Keratinocyte (primary cell): ENCODE results near the gene ENDOD1. TPM values are rescaled to one million over a fixed set of nuclear protein-coding genes. Genes with fewer than 3 reads are reported as not detected.
A peak's percentile ranks its signal among the peaks of the same experiment; 100 is the strongest.

Source experiments
- DNase-seq: peaks from one replicate; pipeline ENCODE4 v3.0.0-alpha.2; 2011; ENCODE audit warnings: low read depth, missing footprints, low spot score
- FAIRE-seq: peaks from 2 replicates; lab custom pipeline; 2011; peaks lifted over from hg19 to GRCh38; lab: Jason Lieb, UNC
- H2AFZ ChIP-seq: 2 replicates; pipeline ENCODE4 v1.6.0; 2012; ENCODE audit warnings: low read length, control low read depth, inconsistent platforms; ENCODE audit not compliant: control insufficient read depth
- H3K27ac ChIP-seq: 2 replicates; pipeline ENCODE4 v1.5.1; 2011; ENCODE audit warnings: low read length; ENCODE audit not compliant: control insufficient read depth, insufficient read depth
- H3K27me3 ChIP-seq: 3 replicates; pipeline ENCODE4 v1.6.0; 2011; ENCODE audit warnings: low read length; ENCODE audit not compliant: control insufficient read depth, insufficient read depth; ENCODE audit errors: extremely low read depth
- H3K36me3 ChIP-seq, 2 experiments: 2 replicates in 1 of 2; 3 replicates in 1 of 2; pipeline ENCODE4 v1.5.1; 2011; ENCODE audit warnings: low read length in 2 of 2, mild to moderate bottlenecking in 1 of 2; ENCODE audit not compliant: control insufficient read depth in 2 of 2, insufficient read depth in 2 of 2; ENCODE audit errors: extremely low read depth in 1 of 2
- H3K4me1 ChIP-seq: 3 replicates; pipeline ENCODE4 v1.5.1; 2011; ENCODE audit warnings: low read length; ENCODE audit not compliant: control insufficient read depth, insufficient read depth; ENCODE audit errors: extremely low read depth
- H3K4me2 ChIP-seq: 3 replicates; pipeline ENCODE4 v1.6.0; 2011; ENCODE audit warnings: low read depth, low read length; ENCODE audit not compliant: control insufficient read depth, insufficient read depth; ENCODE audit errors: extremely low read depth
- H3K4me3 ChIP-seq, 3 experiments: fragments of 200-600 bp in 1 of 3; sonication (generic) in 1 of 3; 2 replicates in 2 of 3; 3 replicates in 1 of 3; pipeline ENCODE4 v1.5.1; 2011 to 2016; ENCODE audit warnings: low read length in 3 of 3, mild to moderate bottlenecking in 3 of 3, control low read depth in 2 of 3, inconsistent platforms in 1 of 3, low read depth in 1 of 3, mixed read lengths in 1 of 3, mixed run types in 1 of 3, moderate library complexity in 1 of 3; ENCODE audit not compliant: control insufficient read depth in 2 of 3, insufficient read depth in 2 of 3; ENCODE audit errors: extremely low read depth in 1 of 3
- H3K79me2 ChIP-seq: 2 replicates; pipeline ENCODE4 v1.6.0; 2012; ENCODE audit warnings: low read length; ENCODE audit not compliant: control insufficient read depth, insufficient read depth
- H3K9ac ChIP-seq: 3 replicates; pipeline ENCODE4 v1.6.0; 2011; ENCODE audit warnings: low read length; ENCODE audit not compliant: control insufficient read depth, insufficient read depth; ENCODE audit errors: extremely low read depth
- H3K9me1 ChIP-seq: 3 replicates; pipeline ENCODE4 v1.6.0; 2011; ENCODE audit warnings: low read length; ENCODE audit not compliant: control insufficient read depth, insufficient read depth; ENCODE audit errors: extremely low read depth
- H3K9me3 ChIP-seq: 2 replicates; pipeline ENCODE4 v1.5.1; 2012; ENCODE audit warnings: low read depth, low read length; ENCODE audit not compliant: control insufficient read depth
- H4K20me1 ChIP-seq: 3 replicates; pipeline ENCODE4 v1.6.0; 2011; ENCODE audit warnings: low read length; ENCODE audit not compliant: control insufficient read depth, insufficient read depth; ENCODE audit errors: extremely low read depth
- EZH2 ChIP-seq: IDR thresholded peaks from one replicate; pipeline ENCODE4 v1.6.1; 2012; ENCODE audit warnings: inconsistent platforms, mild to moderate bottlenecking, low read length, moderate library complexity
- dilution Hi-C: fragments of 300-500 bp; cut with MboI; formaldehyde crosslinking; loops from one replicate; pipeline ENCODE4 v1.7.0; 2020; ENCODE audit warnings: low sequenced_read_pairs; ENCODE audit not compliant: extremely low pct_ligation_motif_present
- polyA plus RNA-seq, 5 experiments: library from polyadenylated mRNA; depleted of rRNA in 3 of 5; stranded (reverse) in 3 of 5; stranded (forward) in 1 of 5; unstranded in 1 of 5; fragments of >200 nt; gene quantifications; 1 replicate in 1 of 5; 2 replicates in 3 of 5; 3 replicates in 1 of 5; pipeline versions ENCODE4 v1.2.1 to v1.2.3, GENCODE V29; 2011 to 2012; ENCODE audit warnings: missing spikeins in 2 of 5, low read depth in 1 of 5, low replicate concordance in 1 of 5
- TF ChIP-seq, protein P1 (sequence below), 3 experiments: IDR thresholded peaks in 1 of 3; conservative IDR thresholded peaks in 1 of 3; optimal IDR thresholded peaks in 1 of 3; 2 replicates in 2 of 3; 3 replicates in 1 of 3; pipeline versions ENCODE3 to v1.5.1; 2011; ENCODE audit warnings: low read length in 3 of 3, mild to moderate bottlenecking in 3 of 3, moderate library complexity in 2 of 3, control low read depth in 1 of 3, inconsistent platforms in 1 of 3; ENCODE audit not compliant: insufficient read depth in 2 of 3; ENCODE audit errors: extremely low read depth in 1 of 3

The ENDOD1 gene
- polyA plus RNA-seq, 1 donor (not counting 4 experiments of a cell fraction or from before 2014, with no cell fraction given) = 27.2 TPM

DNA sequence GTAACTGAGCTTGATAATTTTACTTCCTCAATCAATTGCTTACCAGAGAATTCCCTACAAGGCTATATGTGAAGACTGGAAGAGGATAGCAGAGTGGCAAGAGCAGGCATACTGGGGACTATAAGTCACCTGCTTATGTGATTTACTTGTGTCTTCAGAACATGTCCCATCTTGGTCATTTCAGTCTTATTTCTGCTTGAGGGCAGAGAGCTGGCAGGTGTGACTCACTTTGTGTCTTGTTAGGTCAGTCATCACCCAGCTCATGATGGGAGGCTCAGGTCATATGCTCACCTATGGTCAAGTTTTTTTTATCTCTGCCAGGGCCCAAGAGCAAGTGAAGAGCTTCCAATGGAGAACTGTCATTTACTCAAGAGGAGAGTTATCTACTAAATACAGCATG lies 16.7 kb upstream of the ENDOD1 start:
- dilution Hi-C loops = no loop called here
- DNase-seq (no peak), FAIRE-seq (no peak)
- no peaks in the 10 kb centered on the region for H3K36me3 ChIP-seq
- peaks cover 33% of the 10 kb centered on the region for H3K4me1 ChIP-seq
- H2AFZ ChIP-seq = no peak overlapping the region
- no peaks in the 10 kb centered on the region for H3K27me3 ChIP-seq
- H4K20me1 ChIP-seq = no peaks in the 10 kb centered on the region
- no peaks in the 10 kb centered on the region for H3K9me1 ChIP-seq
- no peak overlapping the region for H3K4me3 ChIP-seq
- no peaks in the 10 kb centered on the region for H3K9me3 ChIP-seq
- H3K79me2 ChIP-seq = peaks cover 25% of the 10 kb centered on the region
- TF ChIP-seq, protein P1, sequence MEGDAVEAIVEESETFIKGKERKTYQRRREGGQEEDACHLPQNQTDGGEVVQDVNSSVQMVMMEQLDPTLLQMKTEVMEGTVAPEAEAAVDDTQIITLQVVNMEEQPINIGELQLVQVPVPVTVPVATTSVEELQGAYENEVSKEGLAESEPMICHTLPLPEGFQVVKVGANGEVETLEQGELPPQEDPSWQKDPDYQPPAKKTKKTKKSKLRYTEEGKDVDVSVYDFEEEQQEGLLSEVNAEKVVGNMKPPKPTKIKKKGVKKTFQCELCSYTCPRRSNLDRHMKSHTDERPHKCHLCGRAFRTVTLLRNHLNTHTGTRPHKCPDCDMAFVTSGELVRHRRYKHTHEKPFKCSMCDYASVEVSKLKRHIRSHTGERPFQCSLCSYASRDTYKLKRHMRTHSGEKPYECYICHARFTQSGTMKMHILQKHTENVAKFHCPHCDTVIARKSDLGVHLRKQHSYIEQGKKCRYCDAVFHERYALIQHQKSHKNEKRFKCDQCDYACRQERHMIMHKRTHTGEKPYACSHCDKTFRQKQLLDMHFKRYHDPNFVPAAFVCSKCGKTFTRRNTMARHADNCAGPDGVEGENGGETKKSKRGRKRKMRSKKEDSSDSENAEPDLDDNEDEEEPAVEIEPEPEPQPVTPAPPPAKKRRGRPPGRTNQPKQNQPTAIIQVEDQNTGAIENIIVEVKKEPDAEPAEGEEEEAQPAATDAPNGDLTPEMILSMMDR (optimal IDR thresholded peaks at IDR 0.05 in 1 of 3, IDR thresholded peaks at IDR 0.05 in 1 of 3, conservative IDR thresholded peaks at IDR 0.05 in 1 of 3; ENCODE audit: extremely low read depth in 1 of 3, insufficient read depth in 2 of 3, low read length in 3 of 3) = no peak
- TF ChIP-seq EZH2 = no peak
- no peak overlapping the region for H3K4me2 ChIP-seq
- no peak overlapping the region for H3K27ac ChIP-seq
- no peak overlapping the region for H3K9ac ChIP-seq

DNA sequence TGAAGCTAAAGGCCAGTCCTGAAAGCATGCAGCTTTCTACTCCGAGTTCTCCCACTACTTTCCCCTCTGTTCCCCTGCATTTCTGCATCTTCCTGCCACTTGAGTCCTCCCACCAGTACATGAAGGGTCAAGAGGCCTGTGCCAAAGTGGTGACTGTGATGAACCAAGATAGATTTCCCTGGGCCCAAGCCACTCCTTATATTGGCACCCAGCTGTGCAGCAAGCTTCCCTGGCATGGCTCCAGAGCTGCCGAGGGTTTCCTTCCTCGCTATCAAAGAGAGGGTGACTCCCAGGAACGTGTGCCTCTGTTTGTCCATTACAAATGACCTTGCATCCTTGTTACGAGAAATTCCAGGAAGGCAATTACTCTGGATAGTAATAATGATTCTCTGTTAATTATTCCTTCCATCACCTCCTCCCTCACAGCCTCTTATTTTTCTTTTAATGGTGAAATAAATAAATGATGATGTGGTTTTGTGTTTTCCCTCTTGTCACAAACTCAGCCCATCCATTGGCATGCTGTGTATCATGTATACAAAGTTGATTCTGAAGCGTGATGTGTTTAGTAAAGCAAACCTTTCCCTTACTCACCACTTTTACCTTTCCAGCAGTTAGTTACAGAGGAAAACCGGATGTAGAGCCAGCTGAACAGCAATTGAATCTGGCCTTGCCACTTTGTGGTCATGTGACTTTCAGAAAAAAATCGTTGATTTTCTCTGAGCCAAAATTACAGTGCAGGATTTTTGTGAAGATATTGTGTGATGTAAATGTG lies 14.7 kb upstream of the ENDOD1 start:
- peaks cover 24% of the 10 kb centered on the region for H3K4me1 ChIP-seq
- H3K4me3 ChIP-seq = no peak overlapping the region
- DNase-seq (no peak), FAIRE-seq (no peak)
- TF ChIP-seq, protein P1 (optimal IDR thresholded peaks at IDR 0.05 in 1 of 3, IDR thresholded peaks at IDR 0.05 in 1 of 3, conservative IDR thresholded peaks at IDR 0.05 in 1 of 3; ENCODE audit: extremely low read depth in 1 of 3, insufficient read depth in 2 of 3, low read length in 3 of 3) = no peak
- TF ChIP-seq EZH2 = no peak
- H3K36me3 ChIP-seq = no peaks in the 10 kb centered on the region
- H3K4me2 ChIP-seq = peak overlapping the region; percentile 15
- H3K79me2 ChIP-seq = peaks cover 6% of the 10 kb centered on the region
- dilution Hi-C loops = no loop called here
- H3K9me3 ChIP-seq = no peaks in the 10 kb centered on the region
- no peak overlapping the region for H3K9ac ChIP-seq
- peak overlapping the region; percentile 48 for H2AFZ ChIP-seq
- no peaks in the 10 kb centered on the region for H4K20me1 ChIP-seq
- no peaks in the 10 kb centered on the region for H3K27me3 ChIP-seq
- no peaks in the 10 kb centered on the region for H3K9me1 ChIP-seq
- no peak overlapping the region for H3K27ac ChIP-seq
